Measurements from ENCODE around the gene LDLRAD2. TPM values are rescaled to one million over a fixed set of nuclear protein-coding genes. Genes with fewer than 3 reads are reported as not detected.
A peak's percentile ranks its signal among the peaks of the same experiment; 100 is the strongest.

Gene LDLRAD2
- total and polyA plus RNA-seq, 10 of the 15 experiments (the other 5 are each of a cell fraction or from before 2014, with no cell fraction given), result 0.04 to 0.23 (median 0.11) TPM; not detected in 7

GRCh38 chr1:21865943-21866706, 54.1 kb downstream of the LDLRAD2 start (continued):
- TF ChIP-seq E4F1 (IDR thresholded peaks at IDR 0.05; ENCODE audit: borderline replicate concordance, partially characterized antibody), result no peak
- TF ChIP-seq ATF3 (IDR thresholded peaks at IDR 0.05; ENCODE audit: borderline replicate concordance, extremely low read depth, low read depth, low read length), result no peak
- peak; percentile 73; the same call in 1 of the 2 replicates for TF ChIP-seq TCF3 (IDR thresholded peaks at IDR 0.05; ENCODE audit: borderline replicate concordance, insufficient read depth, low read depth, low read length)
- TF ChIP-seq CBX5 (IDR thresholded peaks at IDR 0.05; ENCODE audit: low read depth), result no peak
- TF ChIP-seq MYB (IDR thresholded peaks at IDR 0.05; ENCODE audit: borderline replicate concordance, low read depth, low read length), result peak; percentile 47; the same call in 1 of the 2 replicates
- TF ChIP-seq TCF12 (IDR thresholded peaks at IDR 0.05; ENCODE audit: low read depth, low read length), result 0 out of 2 replicates have a peak, but pooled peaks have one; percentile 27
- TF ChIP-seq SREBF2 (IDR thresholded peaks at IDR 0.05; ENCODE audit: low read length), result no peak
- TF ChIP-seq ZBED1 (IDR thresholded peaks at IDR 0.05; ENCODE audit: borderline replicate concordance), result peak; percentile 32; the same call in 1 of the 2 replicates
- TF ChIP-seq MLLT1 (IDR thresholded peaks at IDR 0.05), result no peak
- no peak for TF ChIP-seq YBX1 (IDR thresholded peaks at IDR 0.05)
- no peak for TF ChIP-seq CHD1 (IDR thresholded peaks at IDR 0.05; ENCODE audit: low read depth, low read length)
- TF ChIP-seq ATF7 (IDR thresholded peaks at IDR 0.05; ENCODE audit: low read depth), result no peak
- TF ChIP-seq JUND (IDR thresholded peaks at IDR 0.05; ENCODE audit: low read depth, low read length), result no peak
- TF ChIP-seq ASH2L (IDR thresholded peaks at IDR 0.05; ENCODE audit: borderline replicate concordance, low read depth), result peak; percentile 100
- TF ChIP-seq POU2F2 (IDR thresholded peaks at IDR 0.05; ENCODE audit: borderline replicate concordance, low read depth, low read length), result peak; percentile 86; the same call in 1 of the 3 replicates
- no peak for TF ChIP-seq BCL3 (IDR thresholded peaks at IDR 0.05; ENCODE audit: borderline replicate concordance, insufficient read depth, low read depth, low read length, poor library complexity, severe bottlenecking)
- no peak for TF ChIP-seq BCL11A (IDR thresholded peaks at IDR 0.05; ENCODE audit: low read depth, low read length)
- no peak for TF ChIP-seq PBX3 (IDR thresholded peaks at IDR 0.05; ENCODE audit: insufficient replicate concordance, low read depth, low read length)
- no peak for TF ChIP-seq E2F4 (IDR thresholded peaks at IDR 0.05; ENCODE audit: low read depth, low read length)
- TF ChIP-seq ZNF207 (IDR thresholded peaks at IDR 0.05; ENCODE audit: borderline replicate concordance), result no peak; the same call in 1 of the 2 replicates
- TF ChIP-seq YY1 (IDR thresholded peaks at IDR 0.05; ENCODE audit: low read depth, low read length), result peak; percentile 43
- TF ChIP-seq HDAC6 (IDR thresholded peaks at IDR 0.05; ENCODE audit: unreplicated experiment), result no peak

All from GM12878 (cell line).